Activated CD8-positive, alpha-beta memory T cell treated with anti-CD3 and anti-CD28 coated beads for 4 hours (primary cell): ENCODE results near the gene WDR81.
"Not testable (repeated sequence)": the region's sequence is repeated elsewhere in the genome, so short reads cannot be mapped to it uniquely, and the experiment has no call there.

Source experiments
- DNase-seq, 2 donors: peaks; one replicate each; pipeline ENCODE4 v3.0.0-alpha.2; 2020; ENCODE audit warnings: low read depth in 2 of 2

Gene WDR81

GRCh38 chr17:1753767-1754429, 29.4 kb downstream of the WDR81 start:
- no peak for DNase-seq

GRCh38 chr17:1754430-1755112, 30.1 kb downstream of the WDR81 start:
- DNase-seq: no peak

- DNase-seq: no peak
These were observed 30.8 kb downstream of the WDR81 start for GRCh38 chr17:1755252-1755826.

GRCh38 chr17:1755827-1756262, 31.3 kb downstream of the WDR81 start:
- no peak for DNase-seq

DNA sequence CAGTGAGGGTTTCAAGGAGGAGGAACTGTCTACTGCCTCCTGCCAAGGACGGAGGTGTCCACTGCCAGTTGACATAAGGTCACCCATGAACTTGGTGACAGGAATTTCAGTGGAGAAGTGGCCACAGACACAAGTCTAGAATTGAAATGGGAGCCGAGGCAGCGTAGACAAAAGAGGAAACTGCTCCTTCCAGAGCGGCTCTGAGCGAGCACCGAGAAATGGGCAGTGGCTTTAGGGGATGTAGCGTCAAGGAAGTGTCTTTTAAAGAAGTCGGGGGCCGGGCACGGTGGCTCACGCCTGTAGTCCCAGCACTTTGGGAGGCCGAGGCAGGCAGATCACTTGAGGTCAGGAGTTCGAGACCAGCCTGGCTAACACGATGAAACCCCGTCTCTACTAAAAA, 34.3 kb downstream of the WDR81 start:
- DNase-seq: no peak

DNA sequence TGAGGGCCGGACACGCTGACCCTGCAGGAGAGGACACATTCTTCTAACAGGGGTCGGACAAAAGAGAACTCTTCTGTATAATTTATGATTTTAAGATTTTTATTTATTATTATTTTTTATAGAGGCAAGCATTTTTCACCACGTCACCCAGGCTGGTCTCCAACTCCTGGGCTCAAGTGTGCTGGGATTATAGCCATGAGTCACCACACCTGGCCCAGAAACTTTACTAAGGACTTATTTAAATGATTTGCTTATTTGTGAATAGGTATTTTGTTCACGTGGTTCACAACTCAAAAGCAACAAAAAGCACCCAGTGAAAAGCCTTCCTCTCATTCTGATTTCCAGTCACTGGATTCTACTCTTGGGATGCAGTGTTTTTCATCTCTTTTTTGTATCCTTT, 35.0 kb downstream of the WDR81 start:
- no peak for DNase-seq

GRCh38 chr17:1762233-1762900, 37.9 kb downstream of the WDR81 start:
- no peak for DNase-seq

DNA sequence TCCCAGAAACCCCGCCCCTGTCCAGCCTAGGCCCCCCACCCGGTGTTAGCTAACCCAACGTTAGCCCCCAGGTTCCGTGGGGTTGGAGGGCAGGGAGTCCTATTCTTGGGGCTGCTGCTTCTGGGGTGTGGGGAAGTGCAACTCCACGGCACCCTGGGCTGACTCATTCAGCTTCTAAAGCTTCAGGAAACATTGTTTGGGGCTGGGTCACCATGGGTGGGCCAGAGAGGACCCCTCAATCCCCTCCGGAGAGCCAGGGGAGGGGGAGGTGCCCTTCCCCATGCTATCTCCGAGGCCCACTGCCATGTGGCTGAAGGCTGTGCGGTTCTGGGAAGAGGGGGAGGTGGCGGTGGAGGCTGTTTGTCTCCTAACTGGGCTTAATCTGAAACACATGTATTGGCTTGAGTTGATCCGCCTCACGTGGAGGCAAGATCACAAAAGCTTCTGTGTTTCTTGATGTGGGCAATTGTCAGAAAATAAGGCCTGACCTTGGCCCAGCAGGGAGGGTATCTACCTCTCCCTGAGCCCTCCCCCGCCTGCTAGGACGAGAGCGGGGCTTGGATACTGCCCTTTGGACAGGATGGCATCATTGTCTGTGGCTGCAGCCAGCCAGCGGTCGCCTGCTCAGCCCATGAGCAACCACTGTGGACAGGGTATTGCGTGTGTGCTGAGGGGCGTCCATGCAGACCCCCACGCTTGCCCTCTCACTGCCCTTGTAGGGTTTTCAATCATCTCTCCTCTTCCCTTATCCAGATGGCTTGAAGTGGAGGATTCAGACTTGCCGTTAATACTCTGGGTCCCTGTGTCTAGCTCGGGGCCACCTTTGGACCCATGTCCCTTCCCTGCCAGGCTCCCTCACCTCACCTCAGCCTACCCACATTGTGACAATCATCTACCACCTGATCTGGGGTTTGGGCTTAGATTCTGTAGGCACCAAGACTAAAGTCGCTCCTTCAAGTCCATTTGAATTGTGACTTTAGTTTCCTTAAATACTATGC, 38.7 kb downstream of the WDR81 start:
- no peak for DNase-seq

DNA sequence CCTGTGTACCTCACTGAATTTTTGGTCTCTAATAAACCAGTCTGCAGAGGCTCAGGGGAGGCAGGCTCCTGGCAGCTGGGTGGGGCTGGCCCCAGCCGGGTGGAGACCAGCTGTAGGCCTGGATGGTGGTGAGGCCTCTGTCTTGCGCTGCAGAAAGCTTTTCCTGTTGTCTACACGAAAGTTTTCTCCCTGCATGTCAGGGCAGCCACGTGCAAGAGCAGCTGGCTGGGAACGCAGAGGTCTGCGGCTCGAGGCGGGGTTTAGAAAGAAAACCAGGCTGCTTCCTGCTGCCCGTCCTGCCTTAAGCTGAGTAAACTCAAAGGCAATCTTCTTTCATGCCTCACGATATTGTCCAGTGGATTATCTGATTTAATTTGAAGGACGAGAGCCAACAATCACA, 39.8 kb downstream of the WDR81 start:
- DNase-seq: peak in 1 of 2 donors; percentile 18

DNA sequence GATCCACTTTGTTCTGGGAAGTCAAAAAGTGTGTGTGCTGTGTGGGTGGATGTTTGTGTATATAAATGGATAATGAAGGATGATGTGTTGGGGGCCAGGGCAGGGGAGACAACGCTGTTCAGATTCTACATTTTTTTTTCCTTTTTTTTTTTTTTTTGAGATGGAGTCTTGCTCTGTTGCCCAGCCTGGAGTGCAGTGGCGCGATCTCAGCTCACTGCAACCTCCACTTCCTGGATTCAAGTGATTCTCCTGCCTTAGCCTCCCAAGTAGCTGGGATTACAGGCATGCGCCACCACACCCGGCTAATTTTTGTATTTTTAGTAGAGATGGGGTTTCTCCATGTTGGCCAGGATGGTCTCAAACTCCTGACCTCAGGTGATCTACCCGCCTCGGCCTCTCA, 40.2 kb downstream of the WDR81 start:
- DNase-seq: not testable (repeated sequence)

DNA sequence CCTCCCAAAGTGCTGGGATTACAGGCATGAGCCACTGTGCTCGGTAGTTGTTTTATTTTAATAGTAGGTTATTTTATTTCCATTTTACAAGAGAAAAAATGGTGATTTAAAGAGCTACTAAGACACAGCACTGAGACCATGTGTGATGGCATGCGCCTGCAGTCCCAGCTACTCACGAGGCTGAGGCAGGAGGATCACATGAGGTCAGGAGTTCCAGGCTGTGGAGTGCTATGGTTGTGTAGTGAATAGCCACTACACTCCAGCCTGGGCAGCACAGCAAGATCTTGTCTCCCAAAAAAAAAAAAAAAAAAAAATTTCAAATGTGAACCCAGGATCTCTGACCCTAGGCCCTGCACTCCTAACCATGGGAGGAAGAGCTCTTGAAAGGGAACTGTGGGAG, 41.1 kb downstream of the WDR81 start:
- DNase-seq: no peak

DNA sequence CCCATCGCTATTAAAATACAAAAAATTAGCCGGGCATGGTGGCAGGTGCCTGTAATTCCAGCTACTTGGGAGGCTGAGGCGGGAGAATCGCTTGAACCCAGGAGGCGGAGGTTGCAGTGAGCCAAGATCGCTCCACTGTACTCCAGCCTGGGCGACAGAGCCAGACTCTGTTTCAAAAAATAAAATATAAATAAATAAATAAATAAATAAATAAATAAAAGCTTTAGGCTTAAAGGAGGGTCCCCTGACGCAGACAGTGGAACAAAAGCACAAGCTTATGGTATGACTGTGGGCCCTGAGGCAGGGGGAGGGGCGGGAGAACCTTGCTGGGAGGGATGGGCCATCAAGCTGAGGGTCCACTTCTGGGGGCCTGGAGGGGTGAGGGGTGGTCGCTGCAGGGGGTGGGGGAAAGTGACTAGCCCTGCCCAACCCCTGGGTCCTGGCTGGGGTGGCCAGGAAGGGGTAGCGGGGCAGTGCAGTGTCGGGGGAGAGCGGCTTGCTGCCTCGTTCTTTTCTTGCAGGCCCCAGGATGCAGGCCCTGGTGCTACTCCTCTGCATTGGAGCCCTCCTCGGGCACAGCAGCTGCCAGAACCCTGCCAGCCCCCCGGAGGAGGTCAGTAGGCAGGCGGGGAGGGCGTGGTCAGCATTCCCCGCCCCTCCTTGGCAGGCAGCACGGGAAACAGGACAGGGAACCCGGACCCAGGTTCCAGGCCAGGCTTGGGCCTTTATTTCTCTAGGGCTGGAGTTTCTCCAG, 42.1 kb downstream of the WDR81 start:
- no peak for DNase-seq

DNA sequence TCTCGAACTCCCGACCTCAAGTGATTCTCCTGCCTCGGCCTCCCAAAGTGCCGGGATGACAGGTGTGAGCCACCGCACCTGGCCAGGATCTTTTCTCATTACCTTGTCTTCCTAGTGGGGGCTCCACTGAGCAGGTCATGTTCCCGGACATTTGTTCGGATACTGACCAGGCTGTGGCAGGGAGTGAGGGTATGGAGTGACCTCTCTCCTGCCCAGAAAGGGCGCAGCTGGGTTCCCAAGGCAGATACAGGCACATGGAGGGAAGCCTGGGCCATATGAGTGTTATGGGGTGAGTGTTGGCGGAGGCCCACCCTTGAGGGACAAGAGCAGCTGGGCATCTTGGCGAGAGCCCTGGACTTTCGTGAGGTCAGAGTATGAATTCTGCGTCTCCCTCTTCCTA, 42.9 kb downstream of the WDR81 start:
- DNase-seq: no peak

GRCh38 chr17:1769822-1770477, 45.4 kb downstream of the WDR81 start:
- no peak for DNase-seq

DNA sequence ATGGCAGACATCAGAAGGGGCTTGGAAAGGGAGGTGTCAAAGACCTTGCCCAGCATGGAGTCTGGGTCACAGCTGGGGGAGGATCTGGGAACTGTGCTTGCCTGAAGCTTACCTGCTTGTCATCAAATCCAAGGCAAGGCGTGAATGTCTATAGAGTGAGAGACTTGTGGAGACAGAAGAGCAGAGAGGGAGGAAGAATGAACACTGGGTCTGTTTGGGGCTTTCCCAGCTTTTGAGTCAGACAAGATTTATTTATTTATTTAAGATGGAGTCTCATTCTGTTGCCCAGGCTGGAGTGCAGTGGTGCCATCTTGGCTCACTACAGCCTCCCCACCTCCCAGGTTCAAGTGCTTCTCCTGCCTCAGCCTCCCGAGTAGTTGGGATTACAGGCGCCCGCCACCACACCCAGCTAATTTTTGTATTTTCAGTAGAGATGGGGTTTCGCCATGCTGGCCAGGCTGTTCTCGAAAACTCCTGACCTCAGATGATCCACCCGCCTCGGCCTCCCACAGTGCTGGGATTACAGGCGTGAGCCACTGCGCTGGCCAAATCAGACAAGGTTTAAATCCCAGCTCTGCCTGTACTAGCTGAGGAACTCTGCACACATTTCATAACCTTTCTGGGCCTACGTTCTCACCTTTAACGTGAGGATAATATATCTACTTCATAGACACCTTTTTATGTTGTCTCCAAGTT, 48.6 kb downstream of the WDR81 start:
- not testable (repeated sequence) for DNase-seq

DNA sequence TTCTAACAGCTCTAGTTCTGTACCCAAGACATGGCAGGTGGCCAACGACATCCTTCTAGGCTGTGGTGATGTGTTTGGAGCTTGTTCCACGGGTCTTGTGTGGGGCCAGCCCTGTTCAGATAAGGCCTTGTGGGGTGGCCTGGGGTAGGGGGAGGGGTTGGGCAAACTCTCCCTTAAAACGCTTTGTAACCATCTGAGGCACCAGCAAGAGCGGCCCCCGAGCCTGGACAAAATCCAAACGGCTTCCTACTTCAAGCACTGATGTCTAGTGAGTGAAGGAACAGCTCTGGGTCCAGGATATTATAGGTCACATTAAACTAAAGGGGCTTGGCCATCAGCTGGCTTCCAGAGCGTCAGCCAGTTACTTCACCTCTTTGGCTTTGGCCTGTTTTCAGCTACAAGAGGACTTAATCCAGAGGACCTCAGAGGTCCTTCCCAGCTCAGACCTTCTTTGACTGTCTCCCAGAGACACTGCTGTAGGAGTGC, 49.2 kb downstream of the WDR81 start:
- DNase-seq: no peak

DNA sequence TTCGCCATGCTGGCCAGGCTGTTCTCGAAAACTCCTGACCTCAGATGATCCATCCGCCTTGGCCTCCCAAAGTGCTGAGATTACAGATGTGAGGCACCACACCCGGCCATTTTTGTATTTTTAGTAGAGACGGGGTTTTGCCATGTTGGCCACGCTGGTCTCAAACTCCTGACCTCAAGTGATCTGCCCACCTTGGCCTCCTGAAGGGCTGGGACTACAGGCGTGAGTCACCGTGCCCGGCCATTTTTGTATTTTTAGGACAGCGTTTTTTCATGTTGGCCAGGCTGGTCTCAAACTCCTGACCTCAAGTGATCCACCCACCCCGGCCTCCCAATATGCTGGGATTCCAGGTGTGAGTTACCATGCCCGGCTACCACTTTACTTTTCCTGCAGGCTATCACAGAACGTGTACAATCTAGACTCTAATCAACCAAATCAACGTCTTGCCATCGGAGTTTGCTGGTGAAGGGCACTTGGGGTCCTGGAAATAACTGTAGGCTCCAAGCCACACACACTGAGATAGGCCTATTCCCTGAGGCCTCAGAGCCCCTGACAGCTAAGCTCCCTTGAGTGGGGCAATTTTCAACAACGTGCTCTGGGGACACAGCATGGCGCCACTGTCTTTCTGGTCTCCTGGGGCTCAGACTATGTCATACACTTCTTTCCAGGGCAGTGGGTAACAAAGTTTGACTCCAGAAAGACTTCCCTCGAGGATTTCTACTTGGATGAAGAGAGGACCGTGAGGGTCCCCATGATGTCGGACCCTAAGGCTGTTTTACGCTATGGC, 50.1 kb downstream of the WDR81 start:
- DNase-seq: no peak

DNA sequence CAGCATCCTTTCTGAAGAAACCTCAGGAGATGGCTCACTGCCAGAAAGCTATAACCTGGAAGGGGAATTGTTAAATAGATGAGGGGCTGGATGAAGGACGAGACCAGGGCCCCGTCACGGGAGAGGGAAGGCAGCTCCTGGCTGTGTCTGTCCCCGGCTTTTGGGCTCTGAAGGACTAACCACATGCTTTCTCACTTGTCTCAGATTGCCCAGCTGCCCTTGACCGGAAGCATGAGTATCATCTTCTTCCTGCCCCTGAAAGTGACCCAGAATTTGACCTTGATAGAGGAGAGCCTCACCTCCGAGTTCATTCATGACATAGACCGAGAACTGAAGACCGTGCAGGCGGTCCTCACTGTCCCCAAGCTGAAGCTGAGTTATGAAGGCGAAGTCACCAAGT, 51.8 kb downstream of the WDR81 start:
- DNase-seq: no peak

GRCh38 chr17:1776857-1777256, 52.4 kb downstream of the WDR81 start:
- DNase-seq: no peak
